Activated T-cell treated with anti-CD3 and anti-CD28 coated beads, Interleukin-2, amount 50 U/mL, for 24 hours (primary cell): ENCODE measurements around the gene ORC3.
"Not testable (repeated sequence)": the region's sequence is repeated elsewhere in the genome, so short reads cannot be mapped to it uniquely, and the experiment has no call there.

Experiments
- DNase-seq: peaks from one replicate; pipeline ENCODE4 v3.0.0-alpha.2; 2020
- H3K27ac Mint-ChIP-seq: 2 replicates; pipeline ENCODE4 v1.8.0; 2020; ENCODE audit warnings: mild to moderate bottlenecking, mixed read lengths
- H3K27me3 Mint-ChIP-seq: 2 replicates; pipeline ENCODE4 v1.8.0; 2020; ENCODE audit warnings: mixed read lengths
- H3K36me3 Mint-ChIP-seq: 2 replicates; pipeline ENCODE4 v1.8.0; 2020; ENCODE audit warnings: low read depth, mixed read lengths
- H3K4me1 Mint-ChIP-seq: 2 replicates; pipeline ENCODE4 v1.8.0; 2020; ENCODE audit warnings: low read depth, mixed read lengths
- H3K4me3 Mint-ChIP-seq: 2 replicates; pipeline ENCODE4 v1.8.0; 2020; ENCODE audit warnings: mild to moderate bottlenecking, moderate library complexity, mixed read lengths
- H3K9me3 Mint-ChIP-seq: 2 replicates; pipeline ENCODE4 v1.8.0; 2020; ENCODE audit warnings: mixed read lengths

ORC3 gene

GRCh38 chr6:87574237-87574804, 15.6 kb upstream of the ORC3 start:
- Mint-ChIP-seq H3K9me3 (peaks cover 2% of the 10 kb centered on the region), H3K4me1 (peaks cover 56% of the 10 kb centered on the region), H3K27ac (peak overlapping the region; percentile 30), H3K36me3 (peaks cover 71% of the 10 kb centered on the region), H3K27me3 (no peaks in the 10 kb centered on the region), H3K4me3 (no peak overlapping the region)
- no peak for DNase-seq

- H3K4me1 Mint-ChIP-seq, result peaks cover 58% of the 10 kb centered on the region
- H3K4me3 Mint-ChIP-seq, result no peak overlapping the region
- no peak for DNase-seq
- peaks cover 73% of the 10 kb centered on the region for H3K36me3 Mint-ChIP-seq
- H3K9me3 Mint-ChIP-seq, result peaks cover 2% of the 10 kb centered on the region
- peak overlapping the region; percentile 44 for H3K27ac Mint-ChIP-seq
- no peaks in the 10 kb centered on the region for H3K27me3 Mint-ChIP-seq
These were observed 14.5 kb upstream of the ORC3 start for GRCh38 chr6:87575423-87575822.

GRCh38 chr6:87583822-87584221, 6.1 kb upstream of the ORC3 start:
- H3K9me3 Mint-ChIP-seq, result no peaks in the 10 kb centered on the region
- no peak overlapping the region for H3K4me3 Mint-ChIP-seq
- no peaks in the 10 kb centered on the region for H3K27me3 Mint-ChIP-seq
- DNase-seq, result no peak
- H3K27ac Mint-ChIP-seq, result no peak overlapping the region
- peaks cover 60% of the 10 kb centered on the region for H3K4me1 Mint-ChIP-seq
- peaks cover 91% of the 10 kb centered on the region for H3K36me3 Mint-ChIP-seq

DNA sequence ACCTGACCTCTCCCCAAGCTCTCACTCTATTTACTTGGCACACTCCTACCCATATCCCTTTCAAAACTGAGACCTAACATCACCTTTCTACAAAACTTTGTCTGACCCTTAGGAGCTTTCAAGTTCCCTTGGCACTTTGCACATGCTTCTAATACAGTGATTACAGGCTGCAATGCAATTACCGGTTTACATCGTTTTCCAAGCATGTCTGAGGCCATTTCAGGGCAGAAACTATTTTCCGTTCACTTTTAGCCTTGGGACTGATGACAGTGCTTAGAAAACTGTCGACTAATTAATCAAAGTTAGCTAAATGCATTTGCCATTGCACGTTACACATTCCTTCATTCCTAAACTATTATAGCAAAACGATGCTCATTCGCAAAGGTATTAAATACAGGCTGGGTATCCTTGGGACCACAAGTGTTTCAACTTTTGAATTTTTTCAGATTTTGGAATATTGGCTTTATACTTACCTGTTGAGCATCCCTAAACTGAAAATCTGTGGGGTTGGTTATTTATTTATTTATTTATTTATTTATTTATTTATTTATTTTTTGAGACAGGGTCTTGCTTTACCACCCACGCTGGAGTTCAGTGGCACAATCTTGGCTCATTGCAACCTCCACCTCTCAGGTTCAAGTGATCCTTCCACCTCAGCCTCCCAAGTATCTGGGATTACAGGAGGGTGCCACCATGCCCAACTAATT, 3.4 kb upstream of the ORC3 start:
- Mint-ChIP-seq H3K27ac (no peak overlapping the region), H3K36me3 (peaks cover 86% of the 10 kb centered on the region), H3K4me1 (peaks cover 68% of the 10 kb centered on the region), H3K9me3 (no peaks in the 10 kb centered on the region), H3K4me3 (no peak overlapping the region), H3K27me3 (no peaks in the 10 kb centered on the region)
- no peak for DNase-seq

- H3K9me3 Mint-ChIP-seq, result no peaks in the 10 kb centered on the region
- H3K4me3 Mint-ChIP-seq, result peak overlapping the region; percentile 89
- DNase-seq, result no peak
- H3K27ac Mint-ChIP-seq, result peak overlapping the region; percentile 93
- peaks cover 70% of the 10 kb centered on the region for H3K4me1 Mint-ChIP-seq
- no peaks in the 10 kb centered on the region for H3K27me3 Mint-ChIP-seq
- H3K36me3 Mint-ChIP-seq, result peaks cover 79% of the 10 kb centered on the region
These were observed 1.1 kb upstream of the ORC3 start for GRCh38 chr6:87588756-87589407.

DNA sequence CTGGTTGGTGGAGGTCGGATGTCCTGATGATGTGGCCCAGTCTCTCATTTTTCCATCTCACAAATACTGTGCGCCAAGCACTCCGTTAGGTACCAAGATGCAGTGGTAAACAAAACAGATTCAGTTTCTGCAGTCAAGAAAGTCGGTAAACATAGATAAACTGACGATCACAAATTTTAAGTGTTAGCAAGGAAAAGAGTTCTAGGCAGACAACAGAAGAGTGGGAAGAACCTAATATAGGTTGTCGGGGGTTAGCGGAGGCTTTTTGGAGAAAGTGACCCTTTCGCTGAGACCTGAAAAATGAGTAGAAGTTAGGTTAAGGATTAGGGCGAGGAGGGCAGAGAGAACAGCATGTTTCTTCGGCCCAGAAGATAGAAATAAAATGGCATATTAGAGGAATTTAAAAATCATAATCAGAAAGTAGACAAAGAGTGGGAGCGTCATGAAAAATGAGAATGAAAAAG, 514 bp downstream of the ORC3 start:
- peaks cover 79% of the 10 kb centered on the region for H3K36me3 Mint-ChIP-seq
- H3K27ac Mint-ChIP-seq, result peak overlapping the region; percentile 93
- H3K9me3 Mint-ChIP-seq, result no peaks in the 10 kb centered on the region
- peak overlapping the region; percentile 89 for H3K4me3 Mint-ChIP-seq
- no peak for DNase-seq
- H3K4me1 Mint-ChIP-seq, result peaks cover 64% of the 10 kb centered on the region
- H3K27me3 Mint-ChIP-seq, result no peaks in the 10 kb centered on the region

- H3K9me3 Mint-ChIP-seq, result no peaks in the 10 kb centered on the region
- no peak for DNase-seq
- peaks cover 80% of the 10 kb centered on the region for H3K36me3 Mint-ChIP-seq
- no peaks in the 10 kb centered on the region for H3K27me3 Mint-ChIP-seq
- peak overlapping the region; percentile 89 for H3K4me3 Mint-ChIP-seq
- peaks cover 60% of the 10 kb centered on the region for H3K4me1 Mint-ChIP-seq
- H3K27ac Mint-ChIP-seq, result peak overlapping the region; percentile 93
These were observed 1.1 kb downstream of the ORC3 start for GRCh38 chr6:87590990-87591389.

GRCh38 chr6:87600576-87600975, 10.6 kb downstream of the ORC3 start:
- peaks cover 47% of the 10 kb centered on the region for H3K36me3 Mint-ChIP-seq
- no peaks in the 10 kb centered on the region for H3K4me1 Mint-ChIP-seq
- H3K4me3 Mint-ChIP-seq, result no peak overlapping the region
- no peak for DNase-seq
- no peaks in the 10 kb centered on the region for H3K27me3 Mint-ChIP-seq
- no peaks in the 10 kb centered on the region for H3K9me3 Mint-ChIP-seq
- no peak overlapping the region for H3K27ac Mint-ChIP-seq

GRCh38 chr6:87606199-87606598, 16.3 kb downstream of the ORC3 start:
- Mint-ChIP-seq H3K4me1 (no peaks in the 10 kb centered on the region), H3K27ac (no peak overlapping the region), H3K36me3 (peaks cover 60% of the 10 kb centered on the region), H3K4me3 (no peak overlapping the region), H3K9me3 (no peaks in the 10 kb centered on the region), H3K27me3 (no peaks in the 10 kb centered on the region)
- no peak for DNase-seq

GRCh38 chr6:87608802-87609201, 18.9 kb downstream of the ORC3 start:
- no peaks in the 10 kb centered on the region for H3K9me3 Mint-ChIP-seq
- H3K36me3 Mint-ChIP-seq, result peaks cover 66% of the 10 kb centered on the region
- H3K4me3 Mint-ChIP-seq, result no peak overlapping the region
- H3K4me1 Mint-ChIP-seq, result no peaks in the 10 kb centered on the region
- H3K27ac Mint-ChIP-seq, result no peak overlapping the region
- no peaks in the 10 kb centered on the region for H3K27me3 Mint-ChIP-seq
- no peak for DNase-seq

- not testable (repeated sequence) for H3K27me3 Mint-ChIP-seq, H3K9me3 Mint-ChIP-seq, DNase-seq, H3K4me1 Mint-ChIP-seq, H3K27ac Mint-ChIP-seq, H3K4me3 Mint-ChIP-seq
- peaks cover 74% of the 10 kb centered on the region for H3K36me3 Mint-ChIP-seq
These were observed 23.1 kb downstream of the ORC3 start for GRCh38 chr6:87613018-87613417.

DNA sequence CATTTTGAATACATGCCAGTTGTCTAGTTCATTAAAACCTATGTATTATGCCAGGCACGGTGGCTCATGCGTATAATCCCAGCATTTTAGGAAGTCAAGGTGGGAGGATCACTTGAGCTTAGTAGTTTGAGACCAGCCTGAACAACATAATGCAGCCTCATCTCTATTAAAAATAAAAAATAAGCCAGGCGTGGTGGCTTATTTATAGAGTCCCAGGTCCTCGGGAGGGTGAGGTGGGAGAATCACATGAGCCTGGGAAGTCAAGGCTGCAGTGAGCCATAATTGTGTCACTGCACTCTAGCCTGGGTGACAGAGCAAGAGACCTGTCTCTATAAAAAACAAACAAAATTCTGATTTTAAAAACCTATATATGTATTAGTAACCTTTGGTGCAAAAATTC, 27.5 kb downstream of the ORC3 start:
- DNase-seq, result no peak
- peaks cover 81% of the 10 kb centered on the region for H3K36me3 Mint-ChIP-seq
- H3K4me1 Mint-ChIP-seq, result no peaks in the 10 kb centered on the region
- H3K27ac Mint-ChIP-seq, result no peak overlapping the region
- H3K27me3 Mint-ChIP-seq, result no peaks in the 10 kb centered on the region
- H3K9me3 Mint-ChIP-seq, result no peaks in the 10 kb centered on the region
- no peak overlapping the region for H3K4me3 Mint-ChIP-seq

DNA sequence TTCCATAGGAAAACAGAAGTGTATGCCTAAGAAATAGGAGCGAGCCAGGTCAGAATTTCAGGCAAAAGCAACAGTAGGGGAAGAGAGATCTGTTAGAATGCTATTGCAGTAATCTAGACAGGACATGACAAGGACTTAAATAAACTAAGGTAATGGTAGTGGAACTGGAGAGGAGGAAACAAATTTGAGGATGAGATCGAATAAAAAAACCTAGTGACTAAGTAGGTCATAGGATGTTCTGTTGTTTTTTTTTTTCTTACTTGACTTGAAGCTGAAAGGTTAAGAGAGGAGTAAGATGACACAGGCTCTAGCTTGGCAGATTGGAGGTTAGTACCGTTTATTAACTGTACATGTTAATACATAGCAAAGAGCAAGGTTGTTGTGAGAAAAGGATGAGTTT, 28.6 kb downstream of the ORC3 start:
- H3K9me3 Mint-ChIP-seq, result no peaks in the 10 kb centered on the region
- H3K4me3 Mint-ChIP-seq, result no peak overlapping the region
- H3K27ac Mint-ChIP-seq, result no peak overlapping the region
- DNase-seq, result no peak
- peaks cover 79% of the 10 kb centered on the region for H3K36me3 Mint-ChIP-seq
- no peaks in the 10 kb centered on the region for H3K4me1 Mint-ChIP-seq
- no peaks in the 10 kb centered on the region for H3K27me3 Mint-ChIP-seq

GRCh38 chr6:87623248-87623647, 33.3 kb downstream of the ORC3 start:
- Mint-ChIP-seq H3K36me3 (peaks cover 74% of the 10 kb centered on the region), H3K9me3 (no peaks in the 10 kb centered on the region), H3K27me3 (no peaks in the 10 kb centered on the region), H3K27ac (no peak overlapping the region), H3K4me1 (no peaks in the 10 kb centered on the region), H3K4me3 (no peak overlapping the region)
- DNase-seq, result no peak

- H3K27me3 Mint-ChIP-seq, result no peaks in the 10 kb centered on the region
- H3K4me3 Mint-ChIP-seq, result no peak overlapping the region
- no peak for DNase-seq
- no peaks in the 10 kb centered on the region for H3K9me3 Mint-ChIP-seq
- H3K27ac Mint-ChIP-seq, result no peak overlapping the region
- no peaks in the 10 kb centered on the region for H3K4me1 Mint-ChIP-seq
- H3K36me3 Mint-ChIP-seq, result peaks cover 71% of the 10 kb centered on the region
These were observed 38.5 kb downstream of the ORC3 start for GRCh38 chr6:87628424-87628823.
